H1 (cell line): ENCODE measurements around the gene RAD9A. TPM values are rescaled to one million over a fixed set of nuclear protein-coding genes. Genes with fewer than 3 reads are reported as not detected.
A peak's percentile ranks its signal among the peaks of the same experiment; 100 is the strongest.

ENCODE experiments used
- CTCF ChIA-PET: fragments of 300-600 bp; sonication (Branson Sonifier 250); formaldehyde crosslinking; loops from one replicate; lab custom pipeline; 2021; ENCODE audit not compliant: partially characterized antibody; lab: Charles Lee
- POLR2A ChIA-PET: fragments of 300-600 bp; sonication (Branson Sonifier 250); formaldehyde crosslinking; loops from one replicate; lab custom pipeline; 2021; ENCODE audit warnings: inconsistent platforms; ENCODE audit not compliant: partially characterized antibody; lab: Charles Lee
- DNase-seq, 2 experiments: peaks; one replicate each; pipeline versions ENCODE4 v3.0.0 to v3.0.0-alpha.2; 2010 to 2022; ENCODE audit warnings: low spot score in 2 of 2, low read depth in 1 of 2, mixed read lengths in 1 of 2
- FAIRE-seq: peaks from 2 replicates; lab custom pipeline; 2011; peaks lifted over from hg19 to GRCh38; lab: Jason Lieb, UNC
- H2AFZ ChIP-seq: 2 replicates; pipeline ENCODE4 v1.8.1; 2012; ENCODE audit warnings: low read length, inconsistent platforms
- H2AK5ac ChIP-seq: 2 replicates; pipeline ENCODE4 v1.6.1; 2013; ENCODE audit warnings: low read depth, low read length
- H2BK120ac ChIP-seq: replicated peaks from 2 replicates; pipeline ENCODE3; 2013; ENCODE audit warnings: low read depth, low read length, inconsistent platforms
- H2BK12ac ChIP-seq: 2 replicates; pipeline ENCODE4 v1.6.1; 2013; ENCODE audit warnings: low read depth, low read length
- H2BK15ac ChIP-seq: 2 replicates; pipeline ENCODE4 v1.6.1; 2013; ENCODE audit warnings: low read length
- H2BK20ac ChIP-seq: 2 replicates; pipeline ENCODE4 v1.6.1; 2013; ENCODE audit warnings: low read length
- H2BK5ac ChIP-seq: 2 replicates; pipeline ENCODE4 v1.6.1; 2013; ENCODE audit warnings: low read depth, low read length
- H3K14ac ChIP-seq: 2 replicates; pipeline ENCODE4 v1.6.1; 2013; ENCODE audit warnings: inconsistent platforms; ENCODE audit not compliant: insufficient read length
- H3K18ac ChIP-seq: 2 replicates; pipeline ENCODE4 v1.6.1; 2013; ENCODE audit warnings: low read length; ENCODE audit errors: extremely low read depth
- H3K23ac ChIP-seq: 2 replicates; pipeline ENCODE4 v1.6.1; 2013; ENCODE audit warnings: inconsistent platforms; ENCODE audit not compliant: insufficient read length
- H3K23me2 ChIP-seq: 2 replicates; pipeline ENCODE4 v1.6.1; 2013; ENCODE audit warnings: low read depth, low read length
- H3K27ac ChIP-seq: 2 replicates; pipeline ENCODE4 v1.6.1; 2011; ENCODE audit warnings: low read depth, low read length, inconsistent platforms
- H3K27me3 ChIP-seq, 4 experiments: replicated peaks in 1 of 4; 1 replicate in 1 of 4; 2 replicates in 3 of 4; pipeline versions ENCODE4 v1.6.1 to v1.8.1; 2011 to 2013; ENCODE audit warnings: low read length in 3 of 4, mild to moderate bottlenecking in 3 of 4, inconsistent platforms in 2 of 4, mixed read lengths in 2 of 4, moderate library complexity in 1 of 4; ENCODE audit not compliant: control insufficient read depth in 3 of 4, insufficient read depth in 3 of 4; ENCODE audit errors: extremely low read depth in 1 of 4
- H3K36me3 ChIP-seq, 4 experiments: 2 replicates each; pipeline versions ENCODE4 v1.6.1 to v1.8.1; 2011 to 2013; ENCODE audit warnings: mild to moderate bottlenecking in 4 of 4, low read length in 3 of 4, moderate library complexity in 2 of 4, control low read depth in 1 of 4, inconsistent platforms in 1 of 4; ENCODE audit not compliant: insufficient read depth in 4 of 4, control insufficient read depth in 2 of 4
- H3K4ac ChIP-seq: replicated peaks from 2 replicates; pipeline ENCODE3; 2013; ENCODE audit warnings: low read length, low read depth, mixed read lengths, inconsistent platforms; ENCODE audit not compliant: insufficient read length
- H3K4me1 ChIP-seq, 4 experiments: replicated peaks in 1 of 4; 1 replicate in 1 of 4; 2 replicates in 3 of 4; pipeline versions ENCODE4 v1.6.1 to v1.8.1; 2011 to 2013; ENCODE audit warnings: low read length in 3 of 4, inconsistent platforms in 2 of 4, mixed read lengths in 1 of 4; ENCODE audit not compliant: insufficient read depth in 4 of 4, control insufficient read depth in 3 of 4
- H3K4me2 ChIP-seq, 2 experiments: 2 replicates each; pipeline versions ENCODE4 v1.6.1 to v1.8.1; 2011 to 2013; ENCODE audit warnings: low read depth in 2 of 2, low read length in 2 of 2, control low read depth in 1 of 2, inconsistent platforms in 1 of 2, mild to moderate bottlenecking in 1 of 2; ENCODE audit not compliant: insufficient read depth in 1 of 2
- H3K4me3 ChIP-seq, 4 experiments: fragments of 200-600, 300-600 bp in 1 of 4; sonication (generic), shearing (Covaris generic), sonication (Bioruptor Twin) in 1 of 4; 2 replicates each; pipeline versions ENCODE4 v1.5.1 to v1.8.1; 2011 to 2016; ENCODE audit warnings: low read length in 4 of 4, low read depth in 3 of 4, control low read depth in 2 of 4, inconsistent platforms in 2 of 4, mild to moderate bottlenecking in 2 of 4, mixed read lengths in 1 of 4, moderate library complexity in 1 of 4; ENCODE audit not compliant: insufficient read depth in 2 of 4; ENCODE audit errors: extremely low read depth in 1 of 4
- H3K56ac ChIP-seq: replicated peaks from 2 replicates; pipeline ENCODE3; 2013; ENCODE audit warnings: low read depth, mild to moderate bottlenecking, mixed read lengths, low read length, inconsistent platforms; ENCODE audit not compliant: insufficient read length
- H3K79me1 ChIP-seq: 2 replicates; pipeline ENCODE4 v1.6.1; 2013; ENCODE audit warnings: low read depth, low read length, control low read depth
- H3K79me2 ChIP-seq, 2 experiments: 2 replicates each; pipeline versions ENCODE4 v1.6.1 to v1.8.1; 2012 to 2013; ENCODE audit warnings: low read length in 2 of 2, mild to moderate bottlenecking in 2 of 2, inconsistent platforms in 1 of 2; ENCODE audit not compliant: insufficient read depth in 2 of 2, control insufficient read depth in 1 of 2
- H3K9ac ChIP-seq, 4 experiments: replicated peaks in 1 of 4; 1 replicate in 1 of 4; 2 replicates in 3 of 4; pipeline versions ENCODE4 v1.6.1 to v1.8.1; 2011 to 2013; ENCODE audit warnings: low read depth in 3 of 4, low read length in 3 of 4, control low read depth in 2 of 4, mild to moderate bottlenecking in 2 of 4, moderate library complexity in 2 of 4, inconsistent platforms in 1 of 4; ENCODE audit errors: extremely low read depth in 1 of 4
- H3K9me3 ChIP-seq, 2 experiments: 2 replicates each; pipeline versions ENCODE4 v1.6.1 to v1.8.1; 2012 to 2013; ENCODE audit warnings: mild to moderate bottlenecking in 2 of 2, moderate library complexity in 2 of 2, control low read depth in 1 of 2, inconsistent platforms in 1 of 2, low read depth in 1 of 2, low read length in 1 of 2, mixed read lengths in 1 of 2; ENCODE audit not compliant: insufficient read depth in 2 of 2
- H4K20me1 ChIP-seq, 2 experiments: replicated peaks in 1 of 2; 2 replicates each; pipeline versions ENCODE3 to v1.8.1; 2011 to 2013; ENCODE audit warnings: inconsistent platforms in 2 of 2, low read length in 2 of 2, mild to moderate bottlenecking in 1 of 2; ENCODE audit not compliant: insufficient read depth in 2 of 2, control insufficient read depth in 1 of 2
- H4K5ac ChIP-seq: 2 replicates; pipeline ENCODE4 v1.6.1; 2013; ENCODE audit warnings: low read length, low read depth, mixed read lengths, inconsistent platforms; ENCODE audit not compliant: insufficient read length
- H4K8ac ChIP-seq: 2 replicates; pipeline ENCODE4 v1.8.0; 2013; ENCODE audit warnings: mild to moderate bottlenecking, moderate library complexity, low read length, inconsistent platforms; ENCODE audit not compliant: insufficient read depth; ENCODE audit errors: extremely low read depth
- H4K91ac ChIP-seq: replicated peaks from 2 replicates; pipeline ENCODE3; 2013; ENCODE audit warnings: low read length, mixed read lengths, inconsistent platforms; ENCODE audit not compliant: insufficient read length
- BACH1 ChIP-seq: IDR thresholded peaks from 2 replicates; pipeline ENCODE4 v1.6.1; 2012; ENCODE audit warnings: low read length, improper control_type of control experiment
- BCL11A ChIP-seq, 2 experiments: IDR thresholded peaks; one replicate each; pipeline ENCODE4 v1.6.1; 2011; ENCODE audit warnings: low read depth in 2 of 2, low read length in 2 of 2, mild to moderate bottlenecking in 2 of 2
- CBX8 ChIP-seq: fragments of 300-800, 300-1000 bp; sonication (generic); IDR thresholded peaks from 2 replicates; pipeline ENCODE4 v1.7.1; 2016; ENCODE audit warnings: low read depth, low read length, borderline replicate concordance
- CEBPB ChIP-seq: IDR thresholded peaks from 2 replicates; pipeline ENCODE4 v1.6.1; 2012; ENCODE audit warnings: low read depth, low read length
- CREB1 ChIP-seq: IDR thresholded peaks from 2 replicates; pipeline ENCODE4 v1.6.1; 2012; ENCODE audit warnings: inconsistent platforms
- FOSL1 ChIP-seq: IDR thresholded peaks from 2 replicates; pipeline ENCODE4 v1.6.1; 2011; ENCODE audit warnings: mild to moderate bottlenecking, low read depth, low read length, moderate library complexity; ENCODE audit not compliant: insufficient read depth
- MAFK ChIP-seq: IDR thresholded peaks from 2 replicates; pipeline ENCODE4 v1.6.1; 2012; ENCODE audit warnings: low read depth, mild to moderate bottlenecking, improper control_type of control experiment, low read length
- PHF8 ChIP-seq: fragments of 200-600 bp; sonication (generic); conservative IDR thresholded peaks from 2 replicates; pipeline ENCODE4 v1.7.1; 2012; ENCODE audit warnings: low read depth, mild to moderate bottlenecking, inconsistent platforms, low read length, moderate library complexity
- POU5F1 ChIP-seq: IDR thresholded peaks from 2 replicates; pipeline ENCODE4 v1.6.1; 2011; ENCODE audit warnings: low read depth, mild to moderate bottlenecking, low read length, moderate library complexity
- SRF ChIP-seq: IDR thresholded peaks from 2 replicates; pipeline ENCODE4 v1.6.1; 2011; ENCODE audit warnings: mild to moderate bottlenecking, low read depth, low read length, moderate library complexity
- TAF1 ChIP-seq: IDR thresholded peaks from 2 replicates; pipeline ENCODE4 v1.6.1; 2011; ENCODE audit warnings: mild to moderate bottlenecking, low read depth, low read length
- TEAD4 ChIP-seq: IDR thresholded peaks from 2 replicates; pipeline ENCODE4 v1.6.1; 2012; ENCODE audit warnings: low read depth, low read length, inconsistent platforms, mixed read lengths
- WGBS, 2 experiments: shearing (Covaris generic) in 1 of 2; methylation state at CpG; one replicate each; pipeline versions ENCODE4 v1.1.6 to v1.1.7; 2013 to 2015; ENCODE audit warnings: low lambda C conversion rate in 2 of 2, mixed read lengths in 2 of 2, inconsistent platforms in 1 of 2, low coverage in 1 of 2, missing lambda C conversion rate in 1 of 2; ENCODE audit not compliant: insufficient replicate concordance in 2 of 2, insufficient coverage in 1 of 2, insufficient read length in 1 of 2; ENCODE audit errors: extremely low coverage in 1 of 2, missing lambda C conversion rate in 1 of 2; 5-methylcytosine and 5-hydroxymethylcytosine counted together
- polyA plus RNA-seq, 7 experiments: library from polyadenylated mRNA; depleted of rRNA in 3 of 7; stranded (reverse) in 5 of 7; unstranded in 2 of 7; fragments of >200 nt in 5 of 7; fragments of 200-250 nt in 2 of 7; gene quantifications; 1 replicate in 5 of 7; 2 replicates in 1 of 7; 4 replicates in 1 of 7; pipeline versions ENCODE4 v1.2.1 to v1.2.3, GENCODE V29; 2011 to 2013; ENCODE audit warnings: missing spikeins in 2 of 7, mixed read lengths in 2 of 7
- total RNA-seq: library from RNA; stranded (reverse); fragmentation: NEBNext Ultra II Directional; extraction: Animal tissue kit (Norgen Biotek cat#: 25700); gene quantifications from 2 replicates; pipeline ENCODE4 v1.2.1, GENCODE V29; 2021

The RAD9A gene
- total and polyA plus RNA-seq, 2 of the 8 experiments (the other 6 are each of a cell fraction or from before 2014, with no cell fraction given), result 22.2 to 25.5 TPM

- H2BK120ac ChIP-seq, result no peak overlapping the region
- CTCF ChIA-PET, result interaction anchor here (0.6 to 4.9 kb wide), 22 partner anchors 10 to 205 kb away, joined by 3 to 25 read pairs (median 6); partner anchors contain the start of genes POLD4, RAD9A and RPS6KB2
- H3K27ac ChIP-seq, result peak overlapping the region; percentile 79; the same call in 1 of the 2 replicates
- peaks cover 3% of the 10 kb centered on the region for H3K79me1 ChIP-seq
- no peak overlapping the region for H2AFZ ChIP-seq
- H2BK15ac ChIP-seq, result no peak overlapping the region; the same call in 1 of the 2 replicates
- H2BK12ac ChIP-seq, result no peak overlapping the region
- no peak for FAIRE-seq
- POLR2A ChIA-PET, result interaction anchor here (0.8 to 4.3 kb wide), 24 partner anchors 9 to 178 kb away, joined by 3 to 31 read pairs (median 4); partner anchors contain the start of genes PTPRCAP, RAD9A, RPS6KB2 and SSH3
- H3K79me2 ChIP-seq, result peaks cover 0 to 10% of the 10 kb centered on the region in 2 experiments; a peak in 2 of 4 replicates
- H3K4me1 ChIP-seq, result peaks cover 0 to 11% (median 4%) of the 10 kb centered on the region in 4 experiments; a peak in 5 of 7 replicates
- H2AK5ac ChIP-seq, result no peak overlapping the region
- peaks cover 4% of the 10 kb centered on the region; the same call in 1 of the 2 replicates for H3K23me2 ChIP-seq
- H3K9me3 ChIP-seq, result no peaks in the 10 kb centered on the region
- TF ChIP-seq SRF, result no peak
- TF ChIP-seq POU5F1, result no peak
- TF ChIP-seq TEAD4, result no peak
- TF ChIP-seq BACH1, result no peak
- no peak for TF ChIP-seq PHF8
- TF ChIP-seq CREB1, result no peak
- no peak for TF ChIP-seq BCL11A (IDR thresholded peaks at IDR 0.05; ENCODE audit: low read depth in 2 of 2, low read length in 2 of 2)
- TF ChIP-seq TAF1, result no peak
- no peak for TF ChIP-seq FOSL1
- no peak for TF ChIP-seq CBX8
- no peak for TF ChIP-seq CEBPB
- TF ChIP-seq MAFK, result no peak
- no peak overlapping the region for H4K91ac ChIP-seq
- no peak overlapping the region for H2BK20ac ChIP-seq
- peak overlapping the region; percentile 56; the same call in 1 of the 2 replicates for H3K18ac ChIP-seq
- no peak overlapping the region; the same call in 1 of the 2 replicates for H4K8ac ChIP-seq
- no peak overlapping the region for H4K5ac ChIP-seq
- 18% methylated on average over 27 of the region's 27 CpGs; no CpG with 5 or more reads in 1 of the 2 experiments for WGBS, 2 experiments
- H3K56ac ChIP-seq, result no peak overlapping the region
- H3K4me2 ChIP-seq, result peak overlapping the region; percentile 86
- H3K4me3 ChIP-seq, result peak overlapping the region; percentile 44 to 98 (median 73)
- H4K20me1 ChIP-seq, result peaks cover 0 to 13% of the 10 kb centered on the region in 2 experiments
- no peak overlapping the region for H3K23ac ChIP-seq
- no peaks in the 10 kb centered on the region for H3K27me3 ChIP-seq
- peak overlapping the region; percentile 38 for H3K4ac ChIP-seq
- peaks cover 6 to 21% (median 18%) of the 10 kb centered on the region in 4 experiments; a peak in 6 of 8 replicates for H3K36me3 ChIP-seq
- peak overlapping the region; percentile 44 to 79 (median 60); a peak in 5 of 7 replicates for H3K9ac ChIP-seq
- H3K14ac ChIP-seq, result no peak overlapping the region
- no peak for DNase-seq
- peak overlapping the region; percentile 37; the same call in 1 of the 2 replicates for H2BK5ac ChIP-seq
Observed at GRCh38 chr11:67400942-67401494, 9.2 kb downstream of the RAD9A start.
